HG03520 (cell line): ENCODE data around the gene MPDU1.
"Not testable (repeated sequence)": the region's sequence is repeated elsewhere in the genome, so short reads cannot be mapped to it uniquely, and the experiment has no call there.

Experiments used
- ATAC-seq: cut with Tn5 transposase; IDR thresholded peaks from one replicate; pipeline ENCODE4 v1.9.1; 2021; ENCODE audit warnings: mild to moderate bottlenecking, moderate library complexity; ENCODE audit not compliant: unreplicated experiment

Gene MPDU1

DNA sequence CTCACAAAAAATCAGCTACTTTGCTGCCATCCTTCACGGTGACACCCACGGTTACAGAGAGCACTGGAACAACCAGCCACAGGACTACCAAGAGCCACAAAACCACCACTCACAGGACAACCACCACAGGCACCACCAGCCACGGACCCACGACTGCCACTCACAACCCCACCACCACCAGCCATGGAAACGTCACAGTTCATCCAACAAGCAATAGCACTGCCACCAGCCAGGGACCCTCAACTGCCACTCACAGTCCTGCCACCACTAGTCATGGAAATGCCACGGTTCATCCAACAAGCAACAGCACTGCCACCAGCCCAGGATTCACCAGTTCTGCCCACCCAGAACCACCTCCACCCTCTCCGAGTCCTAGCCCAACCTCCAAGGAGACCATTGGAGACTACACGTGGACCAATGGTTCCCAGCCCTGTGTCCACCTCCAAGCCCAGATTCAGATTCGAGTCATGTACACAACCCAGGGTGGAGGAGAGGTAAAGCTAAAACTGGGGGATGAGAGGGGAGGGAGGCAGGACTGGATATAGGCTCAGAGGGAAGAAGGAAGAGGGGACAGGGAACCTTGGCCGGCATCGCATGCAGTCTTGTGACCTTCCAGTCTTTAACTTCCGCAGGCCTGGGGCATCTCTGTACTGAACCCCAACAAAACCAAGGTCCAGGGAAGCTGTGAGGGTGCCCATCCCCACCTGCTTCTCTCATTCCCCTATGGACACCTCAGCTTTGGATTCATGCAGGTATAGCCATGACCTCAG, 3.6 kb upstream of the MPDU1 start:
- no peak for ATAC-seq

DNA sequence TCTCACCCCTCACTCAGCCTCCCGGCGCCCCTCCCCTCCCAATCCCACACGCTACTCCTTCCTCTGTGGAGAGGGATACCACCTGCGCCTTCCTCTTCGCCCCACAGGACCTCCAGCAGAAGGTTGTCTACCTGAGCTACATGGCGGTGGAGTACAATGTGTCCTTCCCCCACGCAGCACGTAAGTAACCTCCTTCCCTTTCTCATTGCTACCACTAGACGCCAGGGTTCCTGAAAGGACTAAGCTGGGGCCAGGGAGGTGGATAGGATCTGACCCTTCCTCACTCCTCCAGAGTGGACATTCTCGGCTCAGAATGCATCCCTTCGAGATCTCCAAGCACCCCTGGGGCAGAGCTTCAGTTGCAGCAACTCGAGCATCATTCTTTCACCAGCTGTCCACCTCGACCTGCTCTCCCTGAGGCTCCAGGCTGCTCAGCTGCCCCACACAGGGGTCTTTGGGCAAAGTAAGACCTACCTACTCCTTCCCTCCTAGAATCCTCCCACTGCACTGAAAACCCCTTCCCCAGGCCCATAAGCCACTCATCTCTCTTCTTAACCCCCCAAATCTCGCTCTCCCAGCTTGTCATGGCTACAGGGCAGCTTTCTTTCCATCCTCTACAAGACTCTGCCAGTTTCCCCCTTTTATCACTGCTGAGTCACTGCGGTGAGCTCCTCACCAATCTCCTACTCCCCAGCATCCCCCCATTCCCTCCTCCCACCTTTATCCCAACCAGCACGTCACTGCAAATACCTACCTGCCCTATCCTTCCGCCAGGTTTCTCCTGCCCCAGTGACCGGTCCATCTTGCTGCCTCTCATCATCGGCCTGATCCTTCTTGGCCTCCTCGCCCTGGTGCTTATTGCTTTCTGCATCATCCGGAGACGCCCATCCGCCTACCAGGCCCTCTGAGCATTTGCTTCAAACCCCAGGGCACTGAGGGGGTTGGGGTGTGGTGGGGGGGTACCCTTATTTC, 2.8 kb upstream of the MPDU1 start:
- ATAC-seq = no peak

DNA sequence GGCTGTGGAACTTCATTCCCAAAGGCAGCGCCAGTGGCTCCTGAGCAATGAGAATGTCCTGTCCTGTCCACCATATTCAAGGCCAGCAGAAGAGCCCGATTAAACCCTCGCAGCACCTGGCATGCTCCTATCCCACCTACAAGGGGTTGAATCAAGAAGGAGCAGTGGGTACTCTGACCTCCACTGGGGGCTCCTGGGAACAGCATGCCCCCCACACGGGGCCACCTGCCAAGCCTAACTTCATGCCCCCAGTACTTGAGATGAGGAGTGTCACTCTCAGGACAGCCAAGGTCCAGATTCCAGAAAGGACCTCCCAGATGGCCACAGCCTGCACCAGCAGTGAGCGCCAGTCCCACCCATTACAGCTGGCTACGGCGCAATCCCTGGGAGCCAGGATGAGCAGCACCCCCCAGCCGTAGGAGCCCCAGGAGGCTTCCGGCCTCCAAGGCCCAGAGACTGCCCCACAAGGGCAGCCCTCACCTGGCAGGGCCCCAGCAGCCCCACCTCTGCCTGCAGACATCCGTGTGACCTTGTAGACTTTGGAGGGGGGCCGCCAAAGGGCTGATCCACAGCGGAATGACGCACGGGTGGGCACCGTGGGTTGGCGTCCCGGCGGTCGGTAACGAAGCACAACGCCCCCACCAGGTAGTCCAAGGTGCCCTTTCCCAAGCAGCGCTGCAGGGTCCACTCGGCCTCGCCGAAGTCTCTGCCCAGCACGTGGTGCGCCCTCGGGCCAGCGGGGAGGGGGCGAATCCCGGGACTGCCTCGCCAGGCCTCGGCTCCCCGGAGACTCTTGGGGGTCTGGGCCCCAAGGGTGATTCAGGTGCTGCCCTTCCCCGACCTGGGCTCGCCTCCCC, 1.0 kb upstream of the MPDU1 start:
- ATAC-seq = no peak

DNA sequence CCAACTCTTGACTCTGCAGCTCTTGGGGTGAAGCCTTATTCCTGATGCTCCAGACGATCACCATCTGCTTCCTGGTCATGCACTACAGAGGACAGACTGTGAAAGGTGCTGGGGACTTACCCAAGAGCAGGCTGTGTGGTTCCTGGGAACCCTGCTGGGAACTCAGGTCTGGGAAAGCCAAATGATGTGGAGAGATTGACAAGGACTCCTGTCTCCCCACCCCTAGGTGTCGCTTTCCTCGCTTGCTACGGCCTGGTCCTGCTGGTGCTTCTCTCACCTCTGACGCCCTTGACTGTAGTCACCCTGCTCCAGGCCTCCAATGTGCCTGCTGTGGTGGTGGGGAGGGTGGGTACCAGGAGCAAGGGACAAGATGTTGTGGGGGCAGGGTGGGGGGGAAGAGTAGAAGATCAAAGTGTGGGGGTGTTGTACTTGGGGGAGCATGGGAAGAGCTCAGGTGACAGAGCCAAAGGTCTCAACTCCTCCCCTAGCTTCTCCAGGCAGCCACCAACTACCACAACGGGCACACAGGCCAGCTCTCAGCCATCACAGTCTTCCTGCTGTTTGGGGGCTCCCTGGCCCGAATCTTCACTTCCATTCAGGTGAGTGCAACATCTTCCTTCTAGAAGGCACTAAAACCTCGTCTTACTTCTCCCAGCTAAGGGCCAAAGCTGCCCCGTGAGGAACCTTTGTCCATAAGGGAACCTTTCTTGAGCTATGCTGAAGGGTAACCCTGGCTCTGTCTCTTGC, 3.2 kb downstream of the MPDU1 start:
- no peak for ATAC-seq

- no peak for ATAC-seq
Measured at GRCh38 chr17:7587420-7588151, 3.9 kb downstream of the MPDU1 start.

DNA sequence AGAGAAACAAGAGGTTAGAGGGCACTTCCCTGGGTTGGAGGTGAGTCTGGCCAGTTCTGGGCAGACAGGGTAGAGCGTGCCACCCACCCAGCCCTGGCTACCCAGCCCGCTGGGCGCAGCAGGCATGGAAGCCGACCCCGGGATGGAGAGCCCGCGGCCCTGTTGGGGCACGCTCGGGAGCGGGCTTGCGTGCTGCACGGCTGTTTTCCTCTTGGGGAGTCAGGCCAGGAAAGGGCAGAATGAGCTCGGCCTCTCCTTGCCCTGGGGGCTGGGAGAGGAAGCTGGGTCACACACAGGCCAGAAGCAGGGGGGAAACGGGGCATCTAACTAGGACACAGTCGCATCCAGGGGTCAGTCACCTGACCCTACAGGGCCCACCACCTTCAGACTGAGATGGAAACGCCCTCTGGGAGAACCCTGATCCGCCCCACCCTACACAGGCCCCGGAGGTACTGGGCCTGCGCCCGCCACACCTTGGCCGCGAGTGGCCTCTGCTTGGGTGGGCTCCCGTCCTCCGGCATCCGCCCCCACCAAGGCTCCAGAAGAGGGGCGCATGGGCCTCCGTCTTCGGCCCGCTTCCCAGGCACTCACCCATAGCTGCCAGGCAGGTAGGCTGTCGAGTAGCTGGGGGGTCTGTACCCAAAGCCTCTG, 5.0 kb downstream of the MPDU1 start:
- ATAC-seq = no peak

DNA sequence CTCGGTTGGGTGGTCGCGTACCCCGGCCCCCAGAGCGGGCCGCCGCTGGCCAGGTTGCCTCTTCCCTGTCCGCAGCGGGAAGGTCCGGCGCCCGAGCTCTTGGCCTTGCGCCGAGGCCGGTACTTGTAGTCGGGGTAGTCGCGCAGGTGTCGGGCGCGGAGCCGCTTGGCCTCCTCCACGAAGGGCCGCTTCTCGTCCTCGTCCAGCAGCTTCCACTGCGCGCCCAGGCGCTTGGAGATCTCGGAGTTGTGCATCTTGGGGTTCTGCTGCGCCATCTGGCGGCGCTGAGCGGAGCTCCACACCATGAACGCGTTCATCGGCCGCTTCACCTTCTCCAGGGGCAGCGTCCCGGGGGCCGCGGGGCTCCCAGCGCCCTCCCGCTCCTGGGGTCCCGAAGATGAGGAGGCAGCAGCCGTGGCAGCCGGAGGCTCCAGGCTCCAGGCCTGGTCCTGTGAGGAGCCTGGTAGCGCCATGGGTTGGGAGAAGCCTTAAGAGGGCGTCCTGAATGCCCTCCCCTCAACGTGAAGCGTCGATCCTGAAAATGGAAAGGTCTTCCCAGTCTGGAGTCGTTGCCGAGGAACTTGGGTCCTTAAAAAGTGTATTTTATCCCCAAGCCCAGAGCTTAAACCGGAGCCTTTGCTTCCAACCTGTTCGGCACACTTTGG, 5.7 kb downstream of the MPDU1 start:
- no peak for ATAC-seq

GRCh38 chr17:7589891-7590691, 6.4 kb downstream of the MPDU1 start, which contains the start of gene SOX15:
SOX15 (minus strand) TSS chr17:7590094; CDS start chr17:7589676, 418 bp downstream.
- no peak for ATAC-seq

GRCh38 chr17:7590743-7591142, 7.1 kb downstream of the MPDU1 start:
- no peak for ATAC-seq

DNA sequence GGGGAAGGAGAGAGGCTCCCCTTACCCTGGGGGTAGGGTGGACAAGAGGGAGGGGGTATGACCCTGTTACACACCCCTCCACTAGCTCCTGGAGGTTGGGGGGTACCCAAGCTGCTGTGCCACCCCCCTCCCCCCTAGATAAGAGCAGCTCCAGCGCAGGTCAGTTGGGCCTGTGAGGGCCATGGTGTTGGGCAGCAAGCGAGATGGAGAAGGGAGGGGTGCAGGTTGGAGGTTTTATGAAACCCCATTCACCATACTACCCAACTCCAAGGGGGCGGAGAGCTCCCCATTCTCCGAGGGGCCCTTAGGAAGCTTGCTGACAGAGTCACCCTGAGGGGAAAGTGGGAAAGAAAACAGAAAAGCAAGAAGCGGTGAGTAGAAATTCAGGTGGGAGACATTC, 7.9 kb downstream of the MPDU1 start:
- ATAC-seq = no peak

- ATAC-seq = no peak
Measured at GRCh38 chr17:7592422-7593021, 8.9 kb downstream of the MPDU1 start.

DNA sequence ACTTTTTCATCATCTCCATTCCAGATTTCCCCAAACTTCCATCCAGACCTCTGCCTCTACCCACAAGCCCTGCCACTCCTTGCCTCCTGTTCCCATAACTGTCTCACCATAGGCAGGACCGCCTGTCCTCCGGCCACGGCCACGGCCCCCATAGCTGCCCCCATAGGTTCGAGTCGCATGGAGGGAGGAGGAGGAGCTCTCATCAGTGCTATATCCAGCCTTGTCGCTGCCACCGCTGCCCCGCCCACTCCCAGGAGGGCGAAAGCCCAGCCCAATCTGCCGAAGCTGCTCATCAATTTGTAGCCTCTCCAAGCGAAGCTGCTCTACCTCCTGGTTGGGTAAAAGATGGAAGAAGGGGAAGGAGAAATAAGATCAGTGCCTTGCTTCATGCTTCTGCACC, 9.6 kb downstream of the MPDU1 start:
- no peak for ATAC-seq

GRCh38 chr17:7597561-7597960, 13.9 kb downstream of the MPDU1 start:
- not testable (repeated sequence) for ATAC-seq

- no peak for ATAC-seq
Measured at GRCh38 chr17:7606280-7606679, 22.6 kb downstream of the MPDU1 start.

DNA sequence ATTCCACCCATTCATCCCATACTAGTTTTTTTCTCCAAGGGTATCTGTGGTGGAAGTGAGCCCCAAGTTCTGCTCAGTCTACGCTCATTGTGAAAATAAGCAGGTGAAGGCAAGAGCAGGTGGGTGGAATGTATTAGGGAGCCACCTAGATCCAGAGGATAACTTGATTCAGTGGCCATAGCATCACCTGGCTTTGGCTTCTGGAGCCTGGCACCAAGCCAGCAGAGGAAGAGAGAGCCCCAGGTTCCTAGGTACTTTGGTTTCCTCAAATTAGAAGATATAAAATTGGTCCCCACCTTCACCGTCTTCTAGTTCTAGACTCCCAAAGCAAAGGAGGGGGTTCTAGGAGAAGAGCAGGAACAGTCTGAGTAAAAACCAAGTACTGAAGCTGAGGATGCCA, 27.0 kb downstream of the MPDU1 start:
- no peak for ATAC-seq

DNA sequence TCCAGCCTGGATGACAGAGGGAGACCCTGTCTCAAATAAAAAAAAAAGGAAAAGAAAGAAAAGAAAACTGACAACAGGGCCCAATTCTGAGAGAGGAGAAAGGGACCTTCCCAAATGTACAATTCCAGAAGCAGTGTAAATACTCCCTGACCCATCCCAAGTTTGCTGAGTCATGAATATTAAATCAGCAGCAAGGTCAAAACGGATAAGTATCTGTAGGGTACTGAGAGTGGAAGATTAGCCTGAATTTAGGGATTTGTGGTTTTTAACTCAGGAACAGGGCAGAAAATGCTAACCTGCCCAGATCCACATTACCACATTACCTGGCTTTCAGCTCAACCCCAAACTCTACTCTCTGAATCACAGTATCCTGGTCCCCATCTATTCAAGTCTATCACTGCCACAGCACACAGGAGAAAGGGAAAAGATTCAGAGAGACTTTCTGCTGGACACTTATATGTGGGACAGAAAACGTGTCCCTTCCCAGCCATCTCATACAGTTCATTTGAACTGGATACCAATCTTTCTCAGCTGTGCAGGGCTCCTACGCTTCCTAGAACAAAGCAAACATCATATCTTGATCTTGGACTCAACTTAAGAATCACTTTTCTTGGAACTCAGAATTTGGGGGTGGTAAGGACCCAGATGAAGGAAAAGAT, 28.1 kb downstream of the MPDU1 start:
- no peak for ATAC-seq

DNA sequence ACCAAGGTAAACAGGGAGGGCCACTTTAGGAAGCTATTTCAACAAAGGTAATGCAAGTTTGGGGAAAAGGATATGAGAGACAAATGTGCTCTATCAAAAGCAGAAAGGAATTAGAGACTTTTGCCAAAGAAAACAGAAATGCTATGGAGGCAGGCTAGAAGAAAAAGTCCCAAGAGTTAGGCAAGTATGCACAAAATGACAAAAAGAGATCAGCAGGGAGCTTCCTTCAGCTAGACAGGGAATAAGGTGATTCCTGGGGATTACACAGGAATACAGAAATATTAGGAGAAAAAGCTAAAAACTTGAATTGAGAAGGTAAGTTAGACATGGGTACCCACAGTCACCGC, 28.6 kb downstream of the MPDU1 start:
- no peak for ATAC-seq
